ENCODE data around the gene PTTG1. TPM values are rescaled to one million over a fixed set of nuclear protein-coding genes. Genes with fewer than 3 reads are reported as not detected.

The PTTG1 gene
- polyA plus RNA-seq, 1 of the 3 experiments (the other 2 are of a cell fraction): 279 TPM

GRCh38 chr5:160438316-160439204, 16.9 kb downstream of the PTTG1 start (continued):
- TF ChIP-seq EP300 (IDR thresholded peaks at IDR 0.05; ENCODE audit: borderline replicate concordance in 1 of 2, low read depth in 1 of 2, low read length in 1 of 2) (no peak), JUND (IDR thresholded peaks at IDR 0.05) (no peak), SMC3 (IDR thresholded peaks at IDR 0.05; ENCODE audit: low read depth, low read length) (peak; percentile 65), TEAD4 (IDR thresholded peaks at IDR 0.05; ENCODE audit: borderline replicate concordance, insufficient read depth) (no peak), TAF1 (IDR thresholded peaks at IDR 0.05; ENCODE audit: borderline replicate concordance, low read depth, low read length) (no peak), IRF3 (IDR thresholded peaks at IDR 0.05; ENCODE audit: low read depth, low read length) (no peak), RCOR1 (IDR thresholded peaks at IDR 0.05; ENCODE audit: low read length) (no peak), MXI1 (IDR thresholded peaks at IDR 0.05; ENCODE audit: low read depth, low read length) (no peak), SIN3A (IDR thresholded peaks at IDR 0.05; ENCODE audit: borderline replicate concordance, low read depth, low read length) (no peak), GABPA (IDR thresholded peaks at IDR 0.05; ENCODE audit: low read depth) (no peak), YY1 (IDR thresholded peaks at IDR 0.05; ENCODE audit: low read depth) (no peak), CHD2 (IDR thresholded peaks at IDR 0.05; ENCODE audit: low read length, partially characterized antibody) (no peak), FOSL2 (IDR thresholded peaks at IDR 0.05; ENCODE audit: borderline replicate concordance, low read depth) (no peak), REST (IDR thresholded peaks at IDR 0.05; ENCODE audit: low read depth, low read length) (no peak)

GRCh38 chr5:160439205-160439600, 17.5 kb downstream of the PTTG1 start:
- Histone ChIP-seq H3K4me1 (ENCODE audit: control insufficient read depth in 1 of 2, insufficient read depth in 2 of 2, low read depth in 1 of 2, low read length in 1 of 2) (peaks cover 0 to 9% of the 10 kb centered on the region in 2 experiments; a peak in 2 of 4 replicates), H3K36me3 (replicated peaks in 1 of 2; ENCODE audit: control insufficient read depth in 1 of 2, insufficient read depth in 2 of 2, low read length in 1 of 2) (no peaks in the 10 kb centered on the region), H3K4me2 (peak overlapping the region; percentile 77), H3K4me3 (ENCODE audit: low read depth in 2 of 2, low read length in 1 of 2) (peak overlapping the region; percentile 51 to 65), H2AFZ (ENCODE audit: low read depth) (peak overlapping the region; percentile 98), H4K20me1 (ENCODE audit: insufficient read depth) (no peaks in the 10 kb centered on the region), H3K9me2 (no peaks in the 10 kb centered on the region), H3K9me3 (no peaks in the 10 kb centered on the region), H3K27me3 (ENCODE audit: insufficient read depth) (no peaks in the 10 kb centered on the region), H3K27ac (ENCODE audit: low read depth in 2 of 2, low read length in 1 of 2) (no peak overlapping the region), H3K79me2 (ENCODE audit: insufficient read depth) (no peaks in the 10 kb centered on the region), H3F3A (replicated peaks; ENCODE audit: insufficient read depth) (no peaks in the 10 kb centered on the region), H3K9ac (peak overlapping the region; percentile 44; the same call in 1 of the 2 replicates)
- peak; percentile 77 for DNase-seq
- ChIA-PET POLR2A (no interaction called here), CTCF (interaction anchor here (0.6 to 6.4 kb wide), 28 partner anchors 9 to 1621 kb away, joined by 3 to 177 read pairs (median 4); partner anchors contain the start of genes PTTG1, SLU7 and TTC1)
- under 1% methylated on average over 11 of the region's 11 CpGs for WGBS (ENCODE audit: low lambda C conversion rate)
- TF ChIP-seq SMC3 (IDR thresholded peaks at IDR 0.05; ENCODE audit: low read depth, low read length): peak; percentile 64
- peak; percentile 95 for TF ChIP-seq CTCF (IDR thresholded peaks at IDR 0.05)
- TF ChIP-seq NFIC (IDR thresholded peaks at IDR 0.05; ENCODE audit: borderline replicate concordance): no peak
- TF ChIP-seq RFX5 (IDR thresholded peaks at IDR 0.05; ENCODE audit: low read length): 0 out of 2 replicates have a peak, but pooled peaks have one; percentile 40
- TF ChIP-seq MXI1 (IDR thresholded peaks at IDR 0.05; ENCODE audit: low read depth, low read length): 0 out of 2 replicates have a peak, but pooled peaks have one; percentile 16
- no peak for TF ChIP-seq TAF1 (IDR thresholded peaks at IDR 0.05; ENCODE audit: borderline replicate concordance, low read depth, low read length)
- TF ChIP-seq TEAD4 (IDR thresholded peaks at IDR 0.05; ENCODE audit: borderline replicate concordance, insufficient read depth): no peak
- no peak for TF ChIP-seq RXRA (IDR thresholded peaks at IDR 0.05; ENCODE audit: borderline replicate concordance, low read depth)
- peak; percentile 38; the same call in 1 of the 2 replicates for TF ChIP-seq USF1 (IDR thresholded peaks at IDR 0.05; ENCODE audit: borderline replicate concordance, low read depth)
- TF ChIP-seq SIN3A (IDR thresholded peaks at IDR 0.05; ENCODE audit: borderline replicate concordance, low read depth, low read length): no peak; the same call in 1 of the 2 replicates
- no peak for TF ChIP-seq PBX3 (IDR thresholded peaks at IDR 0.05)

Measured in SK-N-SH (cell line).